GM18867 (cell line): Measurements from ENCODE around the gene ELANE.

Experiments used
- ATAC-seq: cut with Tn5 transposase; IDR thresholded peaks from one replicate; pipeline ENCODE4 v1.9.1; 2021; ENCODE audit warnings: mild to moderate bottlenecking, moderate library complexity; ENCODE audit not compliant: unreplicated experiment

ELANE gene

DNA sequence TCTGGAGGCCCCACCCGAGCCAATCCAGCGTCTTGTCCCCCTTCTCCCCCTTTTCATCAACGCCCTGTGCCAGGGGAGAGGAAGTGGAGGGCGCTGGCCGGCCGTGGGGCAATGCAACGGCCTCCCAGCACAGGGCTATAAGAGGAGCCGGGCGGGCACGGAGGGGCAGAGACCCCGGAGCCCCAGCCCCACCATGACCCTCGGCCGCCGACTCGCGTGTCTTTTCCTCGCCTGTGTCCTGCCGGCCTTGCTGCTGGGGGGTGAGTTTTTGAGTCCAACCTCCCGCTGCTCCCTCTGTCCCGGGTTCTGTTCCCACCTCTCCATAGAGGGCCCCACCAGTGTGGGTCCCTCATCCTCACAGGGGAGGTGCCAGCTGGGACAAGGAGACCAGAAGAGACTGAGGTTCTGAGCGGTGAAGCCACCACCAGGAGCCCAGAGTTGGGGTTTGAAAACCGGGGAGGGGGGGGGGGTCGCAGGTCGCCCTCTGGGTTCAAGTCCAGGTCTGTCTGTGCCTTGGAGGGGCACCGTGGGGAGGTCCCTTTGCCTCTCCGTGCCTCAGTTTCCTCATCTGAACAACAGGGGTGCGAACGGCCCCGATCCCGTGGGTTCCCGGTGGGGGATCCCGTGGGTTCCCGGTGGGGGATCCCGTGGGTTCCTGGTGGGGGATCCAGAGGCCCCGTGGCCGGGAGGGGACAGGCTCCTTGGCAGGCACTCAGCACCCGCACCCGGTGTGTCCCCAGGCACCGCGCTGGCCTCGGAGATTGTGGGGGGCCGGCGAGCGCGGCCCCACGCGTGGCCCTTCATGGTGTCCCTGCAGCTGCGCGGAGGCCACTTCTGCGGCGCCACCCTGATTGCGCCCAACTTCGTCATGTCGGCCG lies at the start of gene ELANE:
Gene ELANE, plus strand, starts transcription at position 168 of the 878 bp plus-strand sequence. Its CDS starts 26 bp downstream, at position 194.
- ATAC-seq = no peak

DNA sequence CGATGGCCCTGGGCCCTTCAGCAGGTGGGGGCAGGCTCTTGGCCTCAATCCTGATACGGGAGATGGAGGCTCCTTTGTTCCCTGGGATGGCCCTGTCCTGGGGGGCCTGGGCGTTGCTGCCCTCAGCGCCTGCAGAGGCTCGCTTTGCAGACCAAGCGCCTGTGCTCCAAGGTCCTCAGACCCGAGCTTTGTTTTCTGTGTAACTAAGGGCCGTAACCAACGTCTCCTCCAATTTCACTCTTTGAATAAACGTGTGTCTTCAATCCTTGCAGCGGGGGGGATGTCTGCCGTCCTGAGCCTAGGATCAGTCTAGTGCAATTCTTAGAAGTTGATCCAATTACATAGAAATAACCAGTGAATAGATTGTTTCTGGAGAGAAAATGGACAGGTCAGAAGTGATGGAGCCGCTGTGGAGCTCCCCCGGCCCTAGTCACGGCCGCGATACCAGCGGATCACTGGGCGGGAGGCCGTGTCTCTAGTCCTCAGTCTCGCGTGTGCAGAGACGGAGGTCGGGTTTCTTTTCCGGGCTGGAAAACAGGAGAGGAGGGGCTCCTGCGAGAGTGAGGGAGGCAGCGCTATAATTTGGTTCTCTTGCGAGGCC lies 49.5 kb upstream of the ELANE start:
- ATAC-seq = no peak

DNA sequence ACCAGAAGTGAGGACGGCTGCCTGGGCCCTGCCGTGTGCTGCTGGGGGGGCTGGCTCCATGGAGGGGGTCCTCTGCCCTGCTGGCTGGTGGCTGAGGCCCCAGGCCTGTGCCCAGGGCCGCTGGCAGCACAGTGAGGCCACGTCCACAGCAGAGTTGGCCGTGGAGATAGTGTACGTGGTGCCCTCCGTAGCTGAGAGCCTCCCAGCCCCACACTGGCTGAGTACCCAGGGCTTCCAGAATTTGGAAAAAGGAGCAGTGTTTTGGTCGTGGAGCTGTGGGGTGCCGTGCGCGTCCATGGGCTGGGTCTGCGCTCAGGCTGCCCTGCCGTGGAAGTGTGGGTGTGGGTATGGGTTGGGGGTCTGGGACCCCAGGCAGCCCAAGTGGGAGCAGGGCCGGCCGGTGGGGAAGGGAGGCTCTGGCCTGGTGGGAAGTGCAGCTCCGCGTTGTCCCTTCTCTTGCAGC lies 49.0 kb upstream of the ELANE start:
- no peak for ATAC-seq

DNA sequence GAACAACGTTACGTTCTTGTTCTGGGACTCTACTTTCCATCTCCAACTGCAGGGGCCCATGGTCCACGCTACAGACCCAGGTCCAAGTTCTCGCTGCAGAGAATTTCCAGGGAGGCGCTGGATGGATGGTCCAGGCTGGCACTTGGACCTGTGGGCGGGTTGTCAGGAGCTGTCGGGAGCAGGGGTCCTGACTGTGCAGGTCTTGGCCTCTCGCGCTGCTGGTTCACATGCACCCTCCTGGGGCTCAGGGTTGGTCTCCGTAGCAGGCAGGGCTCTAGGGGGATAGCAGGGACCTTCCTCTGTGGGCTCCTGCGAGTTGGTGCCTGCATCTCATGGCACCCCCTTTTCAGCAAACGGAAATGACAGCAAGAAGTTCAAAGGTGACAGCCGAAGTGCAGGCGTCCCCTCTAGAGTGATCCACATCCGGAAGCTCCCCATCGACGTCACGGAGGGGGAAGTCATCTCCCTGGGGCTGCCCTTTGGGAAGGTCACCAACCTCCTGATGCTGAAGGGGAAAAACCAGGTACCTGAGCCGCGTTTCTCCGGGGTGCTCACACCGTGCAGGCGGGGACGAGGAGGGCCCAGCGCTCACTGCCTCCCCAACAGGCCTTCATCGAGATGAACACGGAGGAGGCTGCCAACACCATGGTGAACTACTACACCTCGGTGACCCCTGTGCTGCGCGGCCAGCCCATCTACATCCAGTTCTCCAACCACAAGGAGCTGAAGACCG lies 48.3 kb upstream of the ELANE start:
- no peak for ATAC-seq

DNA sequence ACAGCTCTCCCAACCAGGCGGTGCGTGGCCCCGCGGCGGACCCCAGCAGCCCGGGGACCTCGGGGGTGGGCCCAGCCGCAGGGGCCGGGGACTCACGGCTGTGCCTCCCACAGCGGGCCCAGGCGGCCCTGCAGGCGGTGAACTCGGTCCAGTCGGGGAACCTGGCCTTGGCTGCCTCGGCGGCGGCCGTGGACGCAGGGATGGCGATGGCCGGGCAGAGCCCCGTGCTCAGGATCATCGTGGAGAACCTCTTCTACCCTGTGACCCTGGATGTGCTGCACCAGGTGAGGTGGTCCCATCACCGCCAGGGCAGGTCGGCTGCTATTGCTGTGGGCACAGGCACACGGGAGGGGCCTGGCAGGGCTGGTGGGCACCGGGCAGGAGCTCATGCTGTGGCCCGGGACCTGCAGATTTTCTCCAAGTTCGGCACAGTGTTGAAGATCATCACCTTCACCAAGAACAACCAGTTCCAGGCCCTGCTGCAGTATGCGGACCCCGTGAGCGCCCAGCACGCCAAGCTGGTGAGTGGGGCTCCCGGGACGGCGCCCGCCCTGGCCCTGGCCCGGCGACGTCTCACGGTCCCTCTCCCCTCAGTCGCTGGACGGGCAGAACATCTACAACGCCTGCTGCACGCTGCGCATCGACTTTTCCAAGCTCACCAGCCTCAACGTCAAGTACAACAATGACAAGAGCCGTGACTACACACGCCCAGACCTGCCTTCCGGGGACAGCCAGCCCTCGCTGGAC lies 47.5 kb upstream of the ELANE start:
- ATAC-seq = no peak

DNA sequence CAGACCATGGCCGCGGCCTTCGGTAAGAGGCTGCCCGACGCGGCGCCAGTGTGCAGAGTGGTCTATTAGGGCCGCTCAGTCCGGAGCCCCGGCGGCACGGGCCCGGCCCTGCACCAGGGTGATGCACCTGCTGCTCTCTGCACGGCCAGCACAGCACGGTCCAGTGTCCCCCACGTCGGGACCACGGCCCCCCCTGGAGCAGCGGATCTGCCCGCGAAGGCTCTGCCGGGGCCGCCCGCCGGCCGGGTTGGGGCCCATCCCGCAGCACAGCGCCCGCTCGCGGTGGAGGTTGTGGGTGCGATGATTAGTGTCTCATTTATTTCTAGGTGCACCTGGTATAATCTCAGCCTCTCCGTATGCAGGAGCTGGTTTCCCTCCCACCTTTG lies 46.9 kb upstream of the ELANE start:
- no peak for ATAC-seq

DNA sequence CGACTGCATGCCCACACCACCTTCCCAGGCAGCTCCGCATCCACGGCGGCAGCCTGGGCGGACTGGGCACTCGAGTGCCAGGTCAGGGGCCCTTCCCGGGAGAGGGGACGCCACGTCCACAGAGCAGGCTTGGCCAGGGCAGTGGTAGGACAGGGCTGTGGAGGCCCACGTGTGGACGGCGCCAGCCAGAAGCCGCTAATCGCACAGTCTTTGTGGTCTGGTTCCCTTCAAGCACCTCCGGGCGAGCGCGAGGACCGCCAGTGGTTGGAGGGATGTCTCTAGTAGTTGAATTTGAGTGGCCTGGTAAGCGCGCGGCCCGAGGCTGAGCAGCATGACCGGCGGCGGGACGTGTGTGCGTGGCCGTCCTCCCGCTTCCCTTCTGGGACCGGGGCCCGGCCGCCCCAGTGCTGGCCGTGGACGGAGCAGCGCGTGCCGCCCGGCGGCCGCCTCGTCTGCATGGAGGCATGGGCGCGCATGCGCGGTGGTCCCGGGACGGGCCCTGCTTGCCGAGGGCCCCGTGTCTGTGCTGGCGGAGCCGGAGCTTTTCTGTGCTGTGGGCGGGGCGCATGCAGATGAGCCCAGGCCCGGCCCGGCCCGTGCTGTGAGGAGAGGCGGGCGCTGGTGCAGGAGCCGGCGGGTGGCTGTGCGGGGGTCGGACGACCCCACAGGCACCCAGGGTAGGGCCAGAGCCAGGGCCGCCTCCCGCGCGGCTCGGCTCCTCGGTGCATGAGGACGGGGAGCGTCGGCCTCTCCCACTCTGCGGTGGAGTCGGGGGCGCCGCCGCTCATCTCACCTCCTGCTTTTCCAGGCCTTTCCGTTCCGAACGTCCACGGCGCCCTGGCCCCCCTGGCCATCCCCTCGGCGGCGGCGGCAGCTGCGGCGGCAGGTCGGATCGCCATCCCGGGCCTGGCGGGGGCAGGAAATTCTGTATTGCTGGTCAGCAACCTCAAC lies 46.2 kb upstream of the ELANE start:
- no peak for ATAC-seq

DNA sequence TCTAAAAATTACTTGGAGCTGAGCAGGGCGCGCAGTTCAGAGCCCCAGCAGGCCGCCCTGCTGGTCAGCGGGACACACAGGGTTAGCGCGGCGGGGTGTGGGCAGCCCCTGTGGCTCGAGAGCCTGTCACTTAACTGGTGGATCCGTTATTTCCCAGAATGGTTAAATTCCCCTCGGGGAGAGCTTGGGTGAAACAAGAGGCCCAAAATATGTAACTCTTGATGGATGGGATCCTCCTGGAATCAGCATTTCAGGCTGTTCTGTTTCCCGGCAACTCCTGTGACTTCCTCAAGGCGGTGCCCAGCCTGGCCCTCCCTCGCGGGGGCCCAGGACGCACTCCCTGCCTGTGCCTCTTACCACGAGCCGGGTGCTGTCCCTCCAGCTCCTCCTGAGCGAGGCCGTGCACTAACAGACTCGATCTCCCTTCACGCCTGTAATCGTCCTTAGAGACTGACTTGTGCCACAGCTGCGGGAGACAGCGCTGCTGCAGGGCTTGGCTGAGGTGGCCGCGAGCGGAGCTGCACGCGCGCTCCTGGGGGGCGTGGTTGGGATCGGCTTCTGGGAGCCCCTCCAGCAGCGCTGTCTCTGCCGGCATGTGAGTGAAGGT lies 45.2 kb upstream of the ELANE start:
- no peak for ATAC-seq

DNA sequence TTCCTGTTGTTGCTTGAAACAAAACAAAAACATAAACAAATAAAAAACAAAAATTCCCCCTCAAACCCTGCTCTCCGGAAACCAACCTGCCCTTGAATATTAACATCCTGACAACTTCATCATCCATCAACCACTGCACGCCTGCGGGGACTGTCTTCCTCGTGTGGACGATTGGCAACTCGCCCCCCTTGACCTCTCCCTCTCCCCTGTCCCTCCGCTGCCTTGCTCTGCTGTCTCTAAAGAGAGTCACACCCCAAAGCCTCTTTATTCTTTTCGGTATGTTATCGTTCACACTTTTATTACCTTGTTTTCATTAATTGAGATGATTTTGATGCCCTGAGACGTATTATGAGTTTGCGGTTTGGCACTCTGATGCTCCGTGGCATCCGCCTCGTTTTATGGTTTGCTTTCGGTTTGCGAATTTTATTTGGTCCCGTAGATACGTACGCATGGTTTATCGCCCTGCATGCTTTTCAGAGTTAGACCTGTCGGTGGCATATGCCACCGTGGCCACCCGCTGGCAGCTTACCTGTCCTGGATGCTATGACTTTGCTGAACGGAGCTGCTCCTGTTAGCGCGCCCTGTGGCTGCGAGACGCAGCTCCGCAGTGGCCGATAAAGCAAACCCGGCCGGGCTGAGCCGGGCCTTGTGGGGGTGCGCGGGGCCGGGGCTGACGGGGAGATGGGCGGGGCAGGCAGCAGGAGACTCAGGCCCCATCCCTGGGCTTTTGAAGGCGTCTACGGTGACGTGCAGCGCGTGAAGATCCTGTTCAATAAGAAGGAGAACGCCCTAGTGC lies 44.3 kb upstream of the ELANE start:
- ATAC-seq = no peak

DNA sequence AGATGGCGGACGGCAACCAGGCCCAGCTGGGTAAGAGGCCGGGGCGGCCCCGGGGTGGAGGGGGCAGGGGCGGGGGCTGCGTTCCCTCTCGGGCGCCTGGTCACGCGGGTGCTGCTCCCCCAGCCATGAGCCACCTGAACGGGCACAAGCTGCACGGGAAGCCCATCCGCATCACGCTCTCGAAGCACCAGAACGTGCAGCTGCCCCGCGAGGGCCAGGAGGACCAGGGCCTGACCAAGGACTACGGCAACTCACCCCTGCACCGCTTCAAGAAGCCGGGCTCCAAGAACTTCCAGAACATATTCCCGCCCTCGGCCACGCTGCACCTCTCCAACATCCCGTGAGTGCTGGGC lies 43.7 kb upstream of the ELANE start:
- no peak for ATAC-seq

DNA sequence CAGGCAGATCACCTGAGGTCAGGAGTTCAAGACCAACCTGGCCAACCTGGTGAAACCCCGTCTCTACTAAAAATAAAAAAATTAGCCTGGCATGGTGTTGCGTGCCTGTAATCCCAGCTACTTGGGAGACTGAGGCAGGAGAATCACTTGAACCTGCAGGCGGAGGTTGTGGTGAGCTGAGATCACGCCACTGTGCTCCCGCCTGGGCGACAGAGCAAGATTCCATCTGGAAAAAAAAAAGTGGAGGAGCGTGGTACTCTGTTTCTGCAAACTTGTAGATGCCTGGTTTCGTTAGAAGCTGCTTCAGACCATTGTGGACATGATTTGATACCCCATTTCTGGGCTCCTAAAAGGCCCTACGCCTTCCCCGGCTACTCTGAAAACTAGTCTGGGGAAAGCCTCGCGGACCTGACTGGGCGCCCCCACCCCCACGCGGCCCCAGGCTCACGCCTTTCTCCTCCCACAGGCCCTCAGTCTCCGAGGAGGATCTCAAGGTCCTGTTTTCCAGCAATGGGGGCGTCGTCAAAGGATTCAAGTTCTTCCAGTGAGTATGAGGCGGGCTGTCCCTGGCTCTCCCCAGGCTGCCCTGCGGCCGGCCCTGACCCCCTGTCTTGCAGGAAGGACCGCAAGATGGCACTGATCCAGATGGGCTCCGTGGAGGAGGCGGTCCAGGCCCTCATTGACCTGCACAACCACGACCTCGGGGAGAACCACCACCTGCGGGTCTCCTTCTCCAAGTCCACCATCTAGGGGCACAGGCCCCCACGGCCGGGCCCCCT lies 41.8 kb upstream of the ELANE start:
- no peak for ATAC-seq

DNA sequence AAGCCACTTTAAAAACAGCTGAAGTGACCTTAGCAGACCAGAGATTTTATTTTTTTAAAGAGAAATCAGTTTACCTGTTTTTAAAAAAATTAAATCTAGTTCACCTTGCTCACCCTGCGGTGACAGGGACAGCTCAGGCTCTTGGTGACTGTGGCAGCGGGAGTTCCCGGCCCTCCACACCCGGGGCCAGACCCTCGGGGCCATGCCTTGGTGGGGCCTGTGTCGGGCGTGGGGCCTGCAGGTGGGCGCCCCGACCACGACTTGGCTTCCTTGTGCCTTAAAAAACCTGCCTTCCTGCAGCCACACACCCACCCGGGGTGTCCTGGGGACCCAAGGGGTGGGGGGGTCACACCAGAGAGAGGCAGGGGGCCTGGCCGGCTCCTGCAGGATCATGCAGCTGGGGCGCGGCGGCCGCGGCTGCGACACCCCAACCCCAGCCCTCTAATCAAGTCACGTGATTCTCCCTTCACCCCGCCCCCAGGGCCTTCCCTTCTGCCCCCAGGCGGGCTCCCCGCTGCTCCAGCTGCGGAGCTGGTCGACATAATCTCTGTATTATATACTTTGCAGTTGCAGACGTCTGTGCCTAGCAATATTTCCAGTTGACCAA lies 41.1 kb upstream of the ELANE start:
- no peak for ATAC-seq

DNA sequence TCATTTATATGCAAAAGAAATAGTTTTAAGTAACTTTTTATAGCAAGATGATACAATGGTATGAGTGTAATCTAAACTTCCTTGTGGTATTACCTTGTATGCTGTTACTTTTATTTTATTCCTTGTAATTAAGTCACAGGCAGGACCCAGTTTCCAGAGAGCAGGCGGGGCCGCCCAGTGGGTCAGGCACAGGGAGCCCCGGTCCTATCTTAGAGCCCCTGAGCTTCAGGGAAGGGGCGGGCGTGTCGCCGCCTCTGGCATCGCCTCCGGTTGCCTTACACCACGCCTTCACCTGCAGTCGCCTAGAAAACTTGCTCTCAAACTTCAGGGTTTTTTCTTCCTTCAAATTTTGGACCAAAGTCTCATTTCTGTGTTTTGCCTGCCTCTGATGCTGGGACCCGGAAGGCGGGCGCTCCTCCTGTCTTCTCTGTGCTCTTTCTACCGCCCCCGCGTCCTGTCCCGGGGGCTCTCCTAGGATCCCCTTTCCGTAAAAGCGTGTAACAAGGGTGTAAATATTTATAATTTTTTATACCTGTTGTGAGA lies 40.5 kb upstream of the ELANE start:
- no peak for ATAC-seq

DNA sequence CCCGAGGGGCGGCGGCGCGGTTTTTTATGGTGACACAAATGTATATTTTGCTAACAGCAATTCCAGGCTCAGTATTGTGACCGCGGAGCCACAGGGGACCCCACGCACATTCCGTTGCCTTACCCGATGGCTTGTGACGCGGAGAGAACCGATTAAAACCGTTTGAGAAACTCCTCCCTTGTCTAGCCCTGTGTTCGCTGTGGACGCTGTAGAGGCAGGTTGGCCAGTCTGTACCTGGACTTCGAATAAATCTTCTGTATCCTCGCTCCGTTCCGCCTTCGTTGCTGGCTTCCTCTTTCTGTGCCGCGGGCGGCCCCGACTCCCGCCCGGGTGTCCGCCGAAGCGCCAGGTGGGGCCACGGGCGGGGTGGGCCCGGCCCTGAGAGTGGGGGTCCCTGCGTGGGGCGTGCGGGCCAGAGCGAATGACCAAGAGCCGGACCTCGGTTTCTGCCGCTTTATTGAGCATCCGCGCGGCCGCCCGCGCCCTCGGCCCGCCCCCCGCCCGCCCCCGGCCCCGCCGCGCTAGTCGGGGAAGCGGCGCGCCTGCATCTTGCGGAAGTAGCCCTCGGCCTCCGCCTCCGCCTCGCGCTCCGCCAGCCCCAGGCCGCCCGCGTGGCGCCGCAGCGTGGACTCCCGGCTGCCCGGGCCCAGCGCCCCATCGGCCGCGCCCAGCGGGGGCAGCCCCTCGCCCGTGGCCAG lies 39.9 kb upstream of the ELANE start:
- no peak for ATAC-seq

DNA sequence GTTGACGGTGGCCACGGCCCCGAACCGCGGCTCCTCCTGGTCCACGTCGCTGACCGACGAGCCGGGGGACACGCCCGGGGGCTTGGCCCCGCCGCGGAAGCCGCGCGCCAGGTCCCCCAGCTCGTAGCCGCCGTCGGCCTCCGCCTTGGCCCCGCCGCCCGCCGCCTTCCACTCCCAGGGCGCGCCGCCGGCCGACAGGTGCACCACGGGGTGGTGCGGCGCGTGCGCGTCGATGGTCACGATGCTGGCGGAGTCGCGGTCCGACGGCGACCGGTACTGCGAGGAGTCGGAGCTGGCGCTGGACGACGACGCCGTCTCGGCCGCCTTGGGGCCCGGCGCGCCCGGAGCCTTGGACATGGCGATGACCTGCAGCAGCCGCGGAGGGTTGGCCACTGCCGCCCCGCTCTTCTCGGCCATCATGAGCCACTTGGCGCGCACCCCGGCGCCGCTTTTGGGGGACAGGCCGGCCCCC lies 39.3 kb upstream of the ELANE start:
- no peak for ATAC-seq
